Measurements from ENCODE around the gene CHRNB1.

DNA sequence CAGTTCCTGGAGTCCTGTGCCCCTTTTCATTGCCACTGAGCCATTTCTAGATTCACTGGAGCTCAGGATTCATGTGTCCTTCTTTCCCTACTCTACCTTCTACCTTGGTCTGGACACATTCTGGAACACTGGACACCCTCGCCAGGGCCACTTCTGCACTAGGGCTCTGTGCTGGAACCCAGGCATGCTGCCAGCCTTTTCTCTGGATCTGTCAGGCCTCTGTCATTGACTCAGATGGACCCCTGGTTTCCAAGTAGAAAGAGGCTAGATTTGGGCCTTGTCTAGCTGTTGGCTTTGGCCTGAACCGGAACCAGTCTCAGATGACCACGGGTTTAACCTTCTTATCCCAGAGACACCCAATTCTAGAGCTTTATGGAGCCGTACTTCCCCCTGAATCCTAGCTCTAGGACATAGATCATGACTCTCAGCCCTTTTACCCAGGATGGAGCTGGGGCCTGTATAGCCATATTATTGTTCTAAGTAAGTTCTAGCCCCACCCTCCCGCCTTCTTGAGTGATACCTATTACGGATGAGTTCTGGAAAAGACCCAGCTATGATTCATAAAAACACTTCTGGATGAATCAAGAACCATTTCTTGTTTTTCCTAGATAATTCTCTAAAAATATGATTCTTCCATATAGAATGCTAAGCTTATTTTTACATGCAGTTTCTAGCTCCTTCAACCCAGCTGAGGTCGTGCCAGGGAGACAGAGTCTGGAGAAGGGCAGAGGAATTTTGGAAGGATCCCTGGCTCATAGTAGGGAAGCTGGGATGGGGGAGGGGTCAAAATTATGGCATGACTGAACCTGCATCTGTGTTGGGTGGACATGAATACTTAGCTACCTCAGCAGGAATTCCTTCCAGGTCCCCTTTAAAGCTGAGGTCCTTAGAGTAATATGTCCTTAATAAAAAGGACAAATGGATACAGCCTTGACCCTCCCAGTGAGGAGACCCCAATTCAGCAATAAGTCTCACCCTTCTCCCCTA is 1.1 kb upstream of the CHRNB1 start:
- no peak for TF ChIP-seq NANOG (IDR thresholded peaks at IDR 0.05; ENCODE audit: borderline replicate concordance)
- TF ChIP-seq, protein P1, sequence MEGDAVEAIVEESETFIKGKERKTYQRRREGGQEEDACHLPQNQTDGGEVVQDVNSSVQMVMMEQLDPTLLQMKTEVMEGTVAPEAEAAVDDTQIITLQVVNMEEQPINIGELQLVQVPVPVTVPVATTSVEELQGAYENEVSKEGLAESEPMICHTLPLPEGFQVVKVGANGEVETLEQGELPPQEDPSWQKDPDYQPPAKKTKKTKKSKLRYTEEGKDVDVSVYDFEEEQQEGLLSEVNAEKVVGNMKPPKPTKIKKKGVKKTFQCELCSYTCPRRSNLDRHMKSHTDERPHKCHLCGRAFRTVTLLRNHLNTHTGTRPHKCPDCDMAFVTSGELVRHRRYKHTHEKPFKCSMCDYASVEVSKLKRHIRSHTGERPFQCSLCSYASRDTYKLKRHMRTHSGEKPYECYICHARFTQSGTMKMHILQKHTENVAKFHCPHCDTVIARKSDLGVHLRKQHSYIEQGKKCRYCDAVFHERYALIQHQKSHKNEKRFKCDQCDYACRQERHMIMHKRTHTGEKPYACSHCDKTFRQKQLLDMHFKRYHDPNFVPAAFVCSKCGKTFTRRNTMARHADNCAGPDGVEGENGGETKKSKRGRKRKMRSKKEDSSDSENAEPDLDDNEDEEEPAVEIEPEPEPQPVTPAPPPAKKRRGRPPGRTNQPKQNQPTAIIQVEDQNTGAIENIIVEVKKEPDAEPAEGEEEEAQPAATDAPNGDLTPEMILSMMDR (conservative IDR thresholded peaks at IDR 0.05; ENCODE audit: low read depth in 2 of 2) = no peak
- TF ChIP-seq EZH2 (IDR thresholded peaks at IDR 0.05; ENCODE audit: low read depth, unreplicated experiment) = no peak
- TF ChIP-seq, protein P2, sequence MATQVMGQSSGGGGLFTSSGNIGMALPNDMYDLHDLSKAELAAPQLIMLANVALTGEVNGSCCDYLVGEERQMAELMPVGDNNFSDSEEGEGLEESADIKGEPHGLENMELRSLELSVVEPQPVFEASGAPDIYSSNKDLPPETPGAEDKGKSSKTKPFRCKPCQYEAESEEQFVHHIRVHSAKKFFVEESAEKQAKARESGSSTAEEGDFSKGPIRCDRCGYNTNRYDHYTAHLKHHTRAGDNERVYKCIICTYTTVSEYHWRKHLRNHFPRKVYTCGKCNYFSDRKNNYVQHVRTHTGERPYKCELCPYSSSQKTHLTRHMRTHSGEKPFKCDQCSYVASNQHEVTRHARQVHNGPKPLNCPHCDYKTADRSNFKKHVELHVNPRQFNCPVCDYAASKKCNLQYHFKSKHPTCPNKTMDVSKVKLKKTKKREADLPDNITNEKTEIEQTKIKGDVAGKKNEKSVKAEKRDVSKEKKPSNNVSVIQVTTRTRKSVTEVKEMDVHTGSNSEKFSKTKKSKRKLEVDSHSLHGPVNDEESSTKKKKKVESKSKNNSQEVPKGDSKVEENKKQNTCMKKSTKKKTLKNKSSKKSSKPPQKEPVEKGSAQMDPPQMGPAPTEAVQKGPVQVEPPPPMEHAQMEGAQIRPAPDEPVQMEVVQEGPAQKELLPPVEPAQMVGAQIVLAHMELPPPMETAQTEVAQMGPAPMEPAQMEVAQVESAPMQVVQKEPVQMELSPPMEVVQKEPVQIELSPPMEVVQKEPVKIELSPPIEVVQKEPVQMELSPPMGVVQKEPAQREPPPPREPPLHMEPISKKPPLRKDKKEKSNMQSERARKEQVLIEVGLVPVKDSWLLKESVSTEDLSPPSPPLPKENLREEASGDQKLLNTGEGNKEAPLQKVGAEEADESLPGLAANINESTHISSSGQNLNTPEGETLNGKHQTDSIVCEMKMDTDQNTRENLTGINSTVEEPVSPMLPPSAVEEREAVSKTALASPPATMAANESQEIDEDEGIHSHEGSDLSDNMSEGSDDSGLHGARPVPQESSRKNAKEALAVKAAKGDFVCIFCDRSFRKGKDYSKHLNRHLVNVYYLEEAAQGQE (IDR thresholded peaks at IDR 0.05; ENCODE audit: unreplicated experiment) = no peak
- TF ChIP-seq CREB1 (CRISPR knock-in tag; IDR thresholded peaks at IDR 0.05; ENCODE audit: low read depth) = no peak
- TF ChIP-seq POLR2AphosphoS5 (IDR thresholded peaks at IDR 0.05; ENCODE audit: low read depth) = no peak
- TF ChIP-seq, protein P3, sequence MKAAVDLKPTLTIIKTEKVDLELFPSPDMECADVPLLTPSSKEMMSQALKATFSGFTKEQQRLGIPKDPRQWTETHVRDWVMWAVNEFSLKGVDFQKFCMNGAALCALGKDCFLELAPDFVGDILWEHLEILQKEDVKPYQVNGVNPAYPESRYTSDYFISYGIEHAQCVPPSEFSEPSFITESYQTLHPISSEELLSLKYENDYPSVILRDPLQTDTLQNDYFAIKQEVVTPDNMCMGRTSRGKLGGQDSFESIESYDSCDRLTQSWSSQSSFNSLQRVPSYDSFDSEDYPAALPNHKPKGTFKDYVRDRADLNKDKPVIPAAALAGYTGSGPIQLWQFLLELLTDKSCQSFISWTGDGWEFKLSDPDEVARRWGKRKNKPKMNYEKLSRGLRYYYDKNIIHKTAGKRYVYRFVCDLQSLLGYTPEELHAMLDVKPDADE (IDR thresholded peaks at IDR 0.05) = no peak
- TF ChIP-seq STAT1 (IDR thresholded peaks at IDR 0.05; ENCODE audit: unreplicated experiment) = no peak
- TF ChIP-seq JUNB (IDR thresholded peaks at IDR 0.05; ENCODE audit: unreplicated experiment) = no peak
- no peak for TF ChIP-seq EZH2phosphoT487 (IDR thresholded peaks at IDR 0.05; ENCODE audit: unreplicated experiment)
- TF ChIP-seq, protein P4, sequence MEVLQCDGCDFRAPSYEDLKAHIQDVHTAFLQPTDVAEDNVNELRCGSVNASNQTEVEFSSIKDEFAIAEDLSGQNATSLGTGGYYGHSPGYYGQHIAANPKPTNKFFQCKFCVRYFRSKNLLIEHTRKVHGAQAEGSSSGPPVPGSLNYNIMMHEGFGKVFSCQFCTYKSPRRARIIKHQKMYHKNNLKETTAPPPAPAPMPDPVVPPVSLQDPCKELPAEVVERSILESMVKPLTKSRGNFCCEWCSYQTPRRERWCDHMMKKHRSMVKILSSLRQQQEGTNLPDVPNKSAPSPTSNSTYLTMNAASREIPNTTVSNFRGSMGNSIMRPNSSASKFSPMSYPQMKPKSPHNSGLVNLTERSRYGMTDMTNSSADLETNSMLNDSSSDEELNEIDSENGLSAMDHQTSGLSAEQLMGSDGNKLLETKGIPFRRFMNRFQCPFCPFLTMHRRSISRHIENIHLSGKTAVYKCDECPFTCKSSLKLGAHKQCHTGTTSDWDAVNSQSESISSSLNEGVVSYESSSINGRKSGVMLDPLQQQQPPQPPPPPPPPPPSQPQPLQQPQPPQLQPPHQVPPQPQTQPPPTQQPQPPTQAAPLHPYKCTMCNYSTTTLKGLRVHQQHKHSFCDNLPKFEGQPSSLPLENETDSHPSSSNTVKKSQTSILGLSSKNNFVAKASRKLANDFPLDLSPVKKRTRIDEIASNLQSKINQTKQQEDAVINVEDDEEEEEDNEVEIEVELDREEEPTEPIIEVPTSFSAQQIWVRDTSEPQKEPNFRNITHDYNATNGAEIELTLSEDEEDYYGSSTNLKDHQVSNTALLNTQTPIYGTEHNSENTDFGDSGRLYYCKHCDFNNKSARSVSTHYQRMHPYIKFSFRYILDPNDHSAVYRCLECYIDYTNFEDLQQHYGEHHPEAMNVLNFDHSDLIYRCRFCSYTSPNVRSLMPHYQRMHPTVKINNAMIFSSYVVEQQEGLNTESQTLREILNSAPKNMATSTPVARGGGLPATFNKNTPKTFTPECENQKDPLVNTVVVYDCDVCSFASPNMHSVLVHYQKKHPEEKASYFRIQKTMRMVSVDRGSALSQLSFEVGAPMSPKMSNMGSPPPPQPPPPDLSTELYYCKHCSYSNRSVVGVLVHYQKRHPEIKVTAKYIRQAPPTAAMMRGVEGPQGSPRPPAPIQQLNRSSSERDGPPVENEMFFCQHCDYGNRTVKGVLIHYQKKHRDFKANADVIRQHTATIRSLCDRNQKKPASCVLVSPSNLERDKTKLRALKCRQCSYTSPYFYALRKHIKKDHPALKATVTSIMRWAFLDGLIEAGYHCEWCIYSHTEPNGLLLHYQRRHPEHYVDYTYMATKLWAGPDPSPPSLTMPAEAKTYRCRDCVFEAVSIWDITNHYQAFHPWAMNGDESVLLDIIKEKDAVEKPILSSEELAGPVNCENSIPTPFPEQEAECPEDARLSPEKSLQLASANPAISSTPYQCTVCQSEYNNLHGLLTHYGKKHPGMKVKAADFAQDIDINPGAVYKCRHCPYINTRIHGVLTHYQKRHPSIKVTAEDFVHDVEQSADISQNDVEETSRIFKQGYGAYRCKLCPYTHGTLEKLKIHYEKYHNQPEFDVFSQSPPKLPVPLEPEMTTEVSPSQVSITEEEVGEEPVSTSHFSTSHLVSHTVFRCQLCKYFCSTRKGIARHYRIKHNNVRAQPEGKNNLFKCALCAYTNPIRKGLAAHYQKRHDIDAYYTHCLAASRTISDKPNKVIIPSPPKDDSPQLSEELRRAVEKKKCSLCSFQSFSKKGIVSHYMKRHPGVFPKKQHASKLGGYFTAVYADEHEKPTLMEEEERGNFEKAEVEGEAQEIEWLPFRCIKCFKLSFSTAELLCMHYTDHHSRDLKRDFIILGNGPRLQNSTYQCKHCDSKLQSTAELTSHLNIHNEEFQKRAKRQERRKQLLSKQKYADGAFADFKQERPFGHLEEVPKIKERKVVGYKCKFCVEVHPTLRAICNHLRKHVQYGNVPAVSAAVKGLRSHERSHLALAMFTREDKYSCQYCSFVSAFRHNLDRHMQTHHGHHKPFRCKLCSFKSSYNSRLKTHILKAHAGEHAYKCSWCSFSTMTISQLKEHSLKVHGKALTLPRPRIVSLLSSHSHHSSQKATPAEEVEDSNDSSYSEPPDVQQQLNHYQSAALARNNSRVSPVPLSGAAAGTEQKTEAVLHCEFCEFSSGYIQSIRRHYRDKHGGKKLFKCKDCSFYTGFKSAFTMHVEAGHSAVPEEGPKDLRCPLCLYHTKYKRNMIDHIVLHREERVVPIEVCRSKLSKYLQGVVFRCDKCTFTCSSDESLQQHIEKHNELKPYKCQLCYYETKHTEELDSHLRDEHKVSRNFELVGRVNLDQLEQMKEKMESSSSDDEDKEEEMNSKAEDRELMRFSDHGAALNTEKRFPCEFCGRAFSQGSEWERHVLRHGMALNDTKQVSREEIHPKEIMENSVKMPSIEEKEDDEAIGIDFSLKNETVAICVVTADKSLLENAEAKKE (CRISPR knock-in tag; IDR thresholded peaks at IDR 0.05) = no peak
- TF ChIP-seq ZNF114 (CRISPR knock-in tag; IDR thresholded peaks at IDR 0.05) = no peak
- TF ChIP-seq ZNF331 (CRISPR knock-in tag; IDR thresholded peaks at IDR 0.05; ENCODE audit: low read depth) = no peak

Measured in GM23338 (cell line).